CD4-positive, alpha-beta T cell treated with Interferon alpha-2 for 1 hour (primary cell): ENCODE measurements around the gene SLC8A2.
"Not testable (repeated sequence)": the region's sequence is repeated elsewhere in the genome, so short reads cannot be mapped to it uniquely, and the experiment has no call there.

Experiments used
- DNase-seq, 2 donors: peaks; one replicate each; pipeline ENCODE4 v3.0.0-alpha.2; 2020 to 2022

SLC8A2 gene

GRCh38 chr19:47407417-47407774 is 64.3 kb downstream of the SLC8A2 start:
- no peak for DNase-seq

GRCh38 chr19:47406711-47407416 is 64.8 kb downstream of the SLC8A2 start:
- no peak for DNase-seq

GRCh38 chr19:47405854-47406417 is 65.8 kb downstream of the SLC8A2 start:
- no peak for DNase-seq

DNA sequence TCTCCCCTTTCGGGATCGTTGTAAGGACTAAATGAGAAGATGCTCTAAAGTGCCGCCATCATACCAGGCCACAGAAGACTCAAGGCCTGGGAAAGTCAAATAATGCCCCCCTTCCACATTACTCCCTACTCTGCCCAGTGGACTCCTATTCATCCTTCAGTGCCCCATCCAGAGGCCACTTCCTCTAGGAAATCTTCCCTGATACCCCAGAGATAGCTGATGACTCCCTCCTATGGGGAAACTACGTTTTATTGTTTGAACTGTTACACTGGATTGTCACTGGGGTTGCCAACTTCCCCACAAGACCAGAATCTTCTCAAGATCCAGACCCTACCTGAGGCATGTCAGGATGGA is 66.5 kb downstream of the SLC8A2 start:
- no peak for DNase-seq

DNA sequence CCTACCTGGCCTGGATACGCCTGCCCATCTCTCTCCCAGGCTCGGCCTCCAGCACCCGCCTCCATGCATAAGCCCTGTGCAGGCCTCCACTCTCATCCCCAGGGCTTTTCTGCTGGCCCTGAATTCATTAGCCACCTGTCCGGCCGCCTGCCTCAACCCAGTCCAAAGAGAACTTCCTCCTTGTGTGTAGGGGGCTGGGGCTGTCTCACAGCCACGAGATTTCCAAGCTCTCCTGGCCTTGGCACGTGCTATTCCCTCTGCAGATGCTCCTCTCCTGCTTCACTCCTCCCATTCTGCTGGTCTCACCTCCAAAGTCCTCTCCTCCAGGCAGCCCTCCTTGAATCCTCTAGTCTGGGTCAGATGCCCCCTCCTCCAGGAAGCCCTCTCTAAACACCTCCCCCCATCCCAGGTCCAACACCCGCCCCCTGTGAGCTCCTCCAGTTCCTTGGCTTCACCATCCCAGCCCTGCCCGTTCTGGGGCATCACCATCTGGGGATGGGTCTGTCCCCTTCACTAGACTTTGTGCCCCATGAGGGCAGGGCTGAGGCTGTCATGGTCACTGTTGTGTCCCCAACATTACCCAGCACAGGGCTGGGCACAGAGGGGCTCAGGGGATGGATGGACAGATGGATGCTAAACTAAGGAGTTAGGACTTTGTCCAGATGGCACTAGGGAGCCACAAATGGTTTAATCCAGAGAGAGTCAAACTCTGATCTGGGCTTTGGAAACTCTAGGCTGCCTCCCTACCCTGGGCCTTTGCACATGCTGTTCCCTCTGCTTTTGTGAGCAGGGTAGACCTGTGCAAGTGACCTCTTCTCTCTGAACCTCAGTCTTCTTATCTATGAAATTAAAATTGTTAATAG is 67.1 kb downstream of the SLC8A2 start:
- DNase-seq = no peak

DNA sequence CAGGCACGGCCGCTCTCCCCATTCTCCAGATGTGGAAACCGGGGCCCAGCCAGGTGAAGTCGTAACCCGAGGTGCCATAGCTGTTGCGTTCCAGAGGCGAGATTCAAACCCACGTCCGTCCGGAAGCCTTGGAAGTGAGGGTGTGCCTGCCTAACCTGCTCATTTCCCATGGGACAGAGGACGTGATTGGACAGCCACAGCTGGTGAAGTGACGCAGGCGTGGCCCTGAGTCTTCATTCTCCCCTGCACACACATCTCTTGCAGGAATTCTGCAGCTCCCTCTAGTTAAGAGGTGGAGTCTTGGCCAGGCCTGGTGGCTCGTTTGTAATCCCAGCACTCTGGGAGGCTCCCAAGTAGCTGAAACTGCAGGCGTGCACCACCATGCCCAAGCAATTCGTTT is 69.2 kb downstream of the SLC8A2 start:
- no peak for DNase-seq

DNA sequence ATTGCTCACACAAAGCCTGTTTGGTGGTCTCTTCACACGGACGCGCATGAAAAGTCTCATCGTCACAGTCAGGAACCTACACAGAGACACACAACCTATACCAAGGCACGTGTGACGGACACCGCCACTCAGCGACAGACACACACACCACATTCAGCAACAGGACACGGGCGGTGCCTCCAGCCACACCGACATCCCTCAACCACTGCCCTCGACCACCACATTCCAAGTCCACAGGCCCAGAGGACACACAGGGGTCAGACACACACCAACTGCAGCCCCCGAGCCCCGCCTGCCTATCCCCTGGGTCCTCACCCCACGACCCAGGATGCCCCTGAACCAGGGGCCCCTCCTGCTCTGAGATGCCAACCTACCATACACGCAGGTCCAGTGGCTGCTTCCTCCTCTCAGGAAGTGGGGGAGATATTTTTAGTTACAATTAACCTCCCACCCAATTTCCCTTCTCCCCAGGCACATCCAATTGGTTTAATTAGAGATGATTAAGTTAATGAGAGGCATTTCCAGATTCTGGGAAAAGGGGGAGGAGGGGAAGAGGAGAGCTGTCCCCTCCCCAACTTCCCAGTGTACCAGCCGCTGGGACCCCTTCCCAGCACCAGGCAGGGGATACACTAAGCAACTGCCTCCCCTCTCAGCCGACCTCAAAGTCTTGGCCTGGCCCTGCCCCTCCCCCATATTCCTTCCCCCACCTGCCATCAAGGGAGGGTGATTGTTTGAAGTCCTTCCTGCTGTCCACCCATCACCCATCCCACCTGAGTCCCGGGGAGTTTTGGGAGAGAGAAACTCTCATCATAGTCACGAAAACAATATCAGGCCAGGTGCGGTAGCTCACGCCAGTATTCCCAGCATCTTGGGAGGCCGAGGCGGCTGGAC is 72.7 kb downstream of the SLC8A2 start:
- DNase-seq = no peak

GRCh38 chr19:47391510-47392223 is 80.0 kb downstream of the SLC8A2 start:
- peak; percentile 81 for DNase-seq

DNA sequence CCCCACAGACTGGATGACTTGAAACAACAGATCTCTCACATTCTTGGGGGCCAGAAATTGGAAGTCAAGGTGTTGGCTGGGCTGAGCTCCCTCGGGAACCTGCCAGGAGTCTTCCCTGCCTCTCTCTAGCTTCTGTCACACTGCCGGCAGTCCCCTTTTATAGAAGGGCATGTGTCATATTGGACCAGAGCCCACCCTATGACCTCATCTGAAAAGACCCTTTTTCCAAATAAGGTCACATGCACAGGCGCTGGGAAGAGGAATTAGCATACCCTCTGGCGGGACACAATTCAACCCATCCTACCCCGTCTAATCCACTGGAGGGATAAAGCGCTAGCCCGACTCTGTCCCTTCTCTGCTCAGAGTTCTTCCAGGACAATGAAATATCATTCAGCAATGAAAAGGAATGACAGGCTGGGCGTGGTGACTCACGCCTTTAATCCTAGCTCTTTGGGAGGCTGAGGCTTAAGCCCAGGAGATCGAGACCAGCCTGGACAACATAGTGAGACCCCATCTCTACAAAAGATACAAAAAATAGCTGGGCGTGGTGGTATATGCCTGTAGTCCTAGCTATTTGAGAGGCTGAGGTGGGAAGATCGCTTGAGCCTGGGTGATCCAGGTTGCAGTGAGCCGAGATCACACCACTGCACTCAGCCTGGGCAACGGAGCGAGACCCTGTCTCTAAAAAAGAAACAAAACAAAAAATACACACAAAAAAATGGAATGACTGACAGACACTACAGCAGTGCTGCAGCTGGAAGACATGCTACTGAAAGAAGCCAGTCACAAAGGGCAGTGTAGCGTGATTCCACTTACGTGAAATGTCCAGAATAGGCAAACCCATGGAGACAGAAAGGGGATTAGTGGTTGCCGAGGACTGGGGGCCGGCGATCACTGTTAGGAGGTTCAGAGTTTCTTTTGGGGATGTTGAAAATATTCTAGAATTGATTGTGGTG is 80.9 kb downstream of the SLC8A2 start:
- DNase-seq = no peak

GRCh38 chr19:47389150-47389556 is 82.5 kb downstream of the SLC8A2 start:
- DNase-seq = peak; percentile 25 to 76

DNA sequence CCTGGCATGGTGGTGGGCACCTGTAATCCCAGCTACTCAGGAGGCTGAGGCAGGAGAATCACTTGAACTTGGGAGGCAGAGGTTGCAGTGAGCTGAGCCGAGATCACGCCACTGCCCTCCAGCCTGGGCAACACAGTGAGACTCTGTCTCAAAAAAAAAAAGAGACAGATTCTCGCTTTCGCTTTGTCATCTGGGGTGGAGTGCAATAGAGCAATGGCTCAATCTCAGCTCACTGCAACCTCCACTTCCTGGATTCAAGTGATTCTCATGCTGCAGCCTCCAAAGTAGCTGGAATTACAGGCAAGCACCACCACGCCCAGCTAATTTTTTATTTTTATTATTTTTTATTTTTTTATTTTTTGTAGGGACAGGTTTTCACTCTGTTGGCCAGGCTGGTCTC is 83.0 kb downstream of the SLC8A2 start:
- DNase-seq = peak; percentile 9 to 46

- not testable (repeated sequence) for DNase-seq
Measured at GRCh38 chr19:47387623-47388022, 84.1 kb downstream of the SLC8A2 start.

- DNase-seq = not testable (repeated sequence)
Measured at GRCh38 chr19:47386582-47386981, 85.1 kb downstream of the SLC8A2 start.

GRCh38 chr19:47384533-47384932 is 87.2 kb downstream of the SLC8A2 start:
- DNase-seq = not testable (repeated sequence)

DNA sequence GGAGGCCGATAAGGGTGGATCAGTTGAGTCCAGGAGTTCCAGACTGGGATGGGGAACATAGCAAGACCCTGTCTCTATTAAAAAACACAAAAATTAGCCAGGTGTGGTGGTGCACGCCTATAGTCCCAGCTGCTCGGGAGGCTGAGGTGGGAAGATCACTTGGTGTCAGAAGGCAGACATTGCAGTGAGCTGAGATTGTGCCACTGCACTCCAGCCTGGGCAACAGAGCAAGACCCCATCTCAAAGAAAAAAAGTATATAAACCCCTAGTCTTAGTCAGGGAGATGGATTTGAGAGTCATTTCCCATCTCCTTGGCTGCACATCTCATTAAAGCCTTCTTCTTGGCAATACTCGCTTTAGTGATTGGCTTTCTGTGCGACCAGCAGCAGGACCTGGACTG is 87.8 kb downstream of the SLC8A2 start:
- not testable (repeated sequence) for DNase-seq

GRCh38 chr19:47381653-47382279 is 89.9 kb downstream of the SLC8A2 start:
- peak; percentile 43 to 50 for DNase-seq

GRCh38 chr19:47381121-47381520 is 90.6 kb downstream of the SLC8A2 start:
- DNase-seq = no peak

- DNase-seq = no peak
Measured at GRCh38 chr19:47380559-47380958, 91.1 kb downstream of the SLC8A2 start.

DNA sequence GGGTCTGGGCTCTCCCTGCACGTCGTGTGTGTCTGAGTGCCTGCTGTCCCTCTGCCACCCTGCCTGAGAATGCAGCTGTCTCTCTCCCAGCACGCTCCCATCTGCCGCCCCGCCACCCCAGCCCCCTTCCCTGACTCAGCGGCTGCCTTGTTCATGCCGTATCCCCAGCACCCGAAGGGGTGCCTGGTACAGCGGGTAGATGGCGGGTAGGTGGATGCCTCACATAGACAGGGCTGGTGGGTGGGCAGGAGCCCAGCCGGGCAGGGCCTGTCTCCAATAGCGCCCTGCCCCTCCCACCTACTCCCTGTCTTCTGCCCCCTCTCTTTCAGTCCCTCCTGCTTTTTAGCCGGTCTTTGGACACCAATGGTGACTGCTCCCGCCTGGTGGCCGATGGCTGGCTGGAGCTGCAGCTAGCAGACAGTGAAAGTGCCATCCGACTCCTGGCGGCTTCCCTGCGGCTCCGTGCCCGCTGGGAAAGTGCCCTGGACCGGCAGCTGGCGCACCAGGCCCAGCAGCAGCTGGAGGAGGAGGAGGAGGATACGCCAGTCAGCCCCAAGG is 92.2 kb downstream of the SLC8A2 start:
- DNase-seq = no peak

- no peak for DNase-seq
Measured at GRCh38 chr19:47378246-47378645, 93.4 kb downstream of the SLC8A2 start.
